Activated CD8-positive, alpha-beta T cell treated with anti-CD3 and anti-CD28 coated beads, Interleukin-2, amount 10 ng/mL, durations not matched to agents 7 days and 5 days (primary cell): ENCODE measurements around the gene TOB1. TPM values are rescaled to one million over a fixed set of nuclear protein-coding genes. Genes with fewer than 3 reads are reported as not detected.

ENCODE experiments used
- ATAC-seq: fragments of 150-1000 bp; cut with Tn5 transposase; one replicate; pipeline ENCODE4 v1.10.0; 2021; ENCODE audit warnings: moderate library complexity
- CTCF ChIA-PET: fragments of 350-600 bp; sonication (Branson Sonifier 250); formaldehyde crosslinking; loops from one replicate; lab custom pipeline; 2021; ENCODE audit warnings: antibody characterized with exemption; lab: Charles Lee
- POLR2A ChIA-PET: fragments of 350-600 bp; sonication (Branson Sonifier 250); formaldehyde crosslinking; loops from one replicate; lab custom pipeline; 2021; ENCODE audit warnings: antibody characterized with exemption; lab: Charles Lee
- DNase-seq: peaks from one replicate; pipeline ENCODE4 v3.0.0-alpha.2; 2020
- H3K27ac Mint-ChIP-seq: one replicate; pipeline ENCODE4 v1.8.0; 2021; ENCODE audit warnings: mild to moderate bottlenecking, mixed read lengths
- H3K27me3 Mint-ChIP-seq: one replicate; pipeline ENCODE4 v1.8.0; 2021; ENCODE audit warnings: low read depth, mixed read lengths
- H3K36me3 Mint-ChIP-seq: one replicate; pipeline ENCODE4 v1.8.0; 2021; ENCODE audit warnings: low read depth, mixed read lengths
- H3K4me1 Mint-ChIP-seq: one replicate; pipeline ENCODE4 v1.8.0; 2021; ENCODE audit warnings: low read depth, mixed read lengths
- H3K4me3 Mint-ChIP-seq: one replicate; pipeline ENCODE4 v1.8.0; 2021; ENCODE audit warnings: mild to moderate bottlenecking, mixed read lengths
- H3K9me3 Mint-ChIP-seq: one replicate; pipeline ENCODE4 v1.8.0; 2022; ENCODE audit warnings: mixed read lengths; ENCODE audit not compliant: insufficient read depth
- total RNA-seq, 2 experiments: library from RNA; stranded (reverse); gene quantifications; one replicate each; pipeline ENCODE4 v1.2.3, GENCODE V29; 2021

Gene TOB1
- 10 to 100 TPM; 44.5 to 47.6 TPM for total RNA-seq

GRCh38 chr17:50866261-50866949, at the start of gene TOB1:
TOB1 (minus strand) TSS chr17:50866354; CDS start chr17:50864017, 2,337 bp downstream.
- Mint-ChIP-seq H3K4me1 (peaks cover 48% of the 10 kb centered on the region), H3K4me3 (peak within 1 kb of the TSS; percentile 92), H3K36me3 (peaks cover 26% of the 10 kb centered on the region), H3K27me3 (peaks cover 7% of the 10 kb centered on the region), H3K9me3 (no peaks in the 10 kb centered on the region), H3K27ac (peak within 1 kb of the TSS; percentile 95)
- peak; percentile 73 for ATAC-seq
- POLR2A ChIA-PET = interaction anchor here (0.6 to 5.3 kb wide), 43 partner anchors 9 to 715 kb away, joined by 3 to 163 read pairs (median 5); partner anchors contain the start of genes LUC7L3, NME1 and SPAG9
- peak; percentile 96 for DNase-seq
- CTCF ChIA-PET = interaction anchor here (1.1 to 10.9 kb wide), 12 partner anchors 13 to 137 kb away, joined by 3 to 188 read pairs (median 5); no protein-coding TSS in a partner anchor

- DNase-seq (no peak), ATAC-seq (no peak)
- Mint-ChIP-seq H3K27me3 (no peaks in the 10 kb centered on the region), H3K4me3 (no peak overlapping the region), H3K4me1 (peaks cover 77% of the 10 kb centered on the region), H3K9me3 (no peaks in the 10 kb centered on the region), H3K36me3 (peaks cover 1% of the 10 kb centered on the region), H3K27ac (peak overlapping the region; percentile 39)
- CTCF ChIA-PET = interaction anchor here (1.1 to 2.8 kb wide), 2 partner anchors 48 to 62 kb away, joined by 4 to 12 read pairs; partner anchors contain the start of gene TOB1
- POLR2A ChIA-PET = interaction anchor here (10.9 kb wide), 1 partner anchor 49 kb away, joined by 109 read pairs; the partner anchor contains the start of gene TOB1
Measured at GRCh38 chr17:50914505-50915063, 48.4 kb upstream of the TOB1 start.

- H3K27ac Mint-ChIP-seq = peak overlapping the region; percentile 66
- ChIA-PET CTCF (interaction anchor here (1.2 to 2.3 kb wide), 2 partner anchors 47 to 61 kb away, joined by 5 to 6 read pairs; partner anchors contain the start of gene TOB1), POLR2A (interaction anchor here (4.4 to 10.9 kb wide), 2 partner anchors 47 kb away, joined by 64 to 109 read pairs; partner anchors contain the start of gene TOB1)
- ATAC-seq (no peak), DNase-seq (no peak)
- no peaks in the 10 kb centered on the region for H3K9me3 Mint-ChIP-seq
- H3K36me3 Mint-ChIP-seq = peaks cover 1% of the 10 kb centered on the region
- peaks cover 2% of the 10 kb centered on the region for H3K27me3 Mint-ChIP-seq
- peaks cover 78% of the 10 kb centered on the region for H3K4me1 Mint-ChIP-seq
- H3K4me3 Mint-ChIP-seq = no peak overlapping the region
Measured at GRCh38 chr17:50913120-50913519, 47.0 kb upstream of the TOB1 start.

GRCh38 chr17:50911890-50912289, 45.7 kb upstream of the TOB1 start:
- H3K4me3 Mint-ChIP-seq = no peak overlapping the region
- no peak overlapping the region for H3K27ac Mint-ChIP-seq
- DNase-seq (no peak), ATAC-seq (no peak)
- H3K9me3 Mint-ChIP-seq = no peaks in the 10 kb centered on the region
- POLR2A ChIA-PET = interaction anchor here (0.8 to 4.4 kb wide), 4 partner anchors 14 to 154 kb away, joined by 4 to 64 read pairs (median 4); partner anchors contain the start of gene TOB1
- H3K4me1 Mint-ChIP-seq = peaks cover 82% of the 10 kb centered on the region
- peaks cover 1% of the 10 kb centered on the region for H3K36me3 Mint-ChIP-seq
- CTCF ChIA-PET = interaction anchor here (1.4 to 2.3 kb wide), 2 partner anchors 46 to 59 kb away, joined by 4 to 6 read pairs; partner anchors contain the start of gene TOB1
- H3K27me3 Mint-ChIP-seq = peaks cover 3% of the 10 kb centered on the region

GRCh38 chr17:50911450-50911849, 45.3 kb upstream of the TOB1 start:
- no peak for DNase-seq
- Mint-ChIP-seq H3K4me3 (no peak overlapping the region), H3K27me3 (peaks cover 3% of the 10 kb centered on the region), H3K36me3 (peaks cover 1% of the 10 kb centered on the region), H3K27ac (peak overlapping the region; percentile 89), H3K9me3 (no peaks in the 10 kb centered on the region), H3K4me1 (peaks cover 77% of the 10 kb centered on the region)
- ChIA-PET POLR2A (interaction anchor here (0.8 to 4.4 kb wide), 4 partner anchors 15 to 154 kb away, joined by 4 to 64 read pairs (median 4); partner anchors contain the start of gene TOB1), CTCF (interaction anchor here (1.4 to 2.3 kb wide), 2 partner anchors 45 to 59 kb away, joined by 4 to 6 read pairs; partner anchors contain the start of gene TOB1)
- no peak for ATAC-seq

- Mint-ChIP-seq H3K27ac (peak overlapping the region; percentile 89), H3K4me1 (peaks cover 72% of the 10 kb centered on the region), H3K36me3 (peaks cover 1% of the 10 kb centered on the region), H3K27me3 (peaks cover 3% of the 10 kb centered on the region), H3K4me3 (peak overlapping the region; percentile 42), H3K9me3 (no peaks in the 10 kb centered on the region)
- ATAC-seq (peak; percentile 72), DNase-seq (peak; percentile 85)
- ChIA-PET CTCF (interaction anchor here (0.6 to 3.3 kb wide), 6 partner anchors 17 to 195 kb away, joined by 3 to 13 read pairs (median 4); partner anchors contain the start of gene TOB1), POLR2A (interaction anchor here (1.0 to 4.4 kb wide), 4 partner anchors 16 to 44 kb away, joined by 3 to 64 read pairs (median 4); partner anchors contain the start of gene TOB1)
Measured at GRCh38 chr17:50909765-50910605, 43.8 kb upstream of the TOB1 start.

- DNase-seq = peak; percentile 35
- peak; percentile 17 for ATAC-seq
- Mint-ChIP-seq H3K9me3 (no peaks in the 10 kb centered on the region), H3K4me3 (no peak overlapping the region), H3K36me3 (peaks cover 1% of the 10 kb centered on the region), H3K4me1 (peaks cover 66% of the 10 kb centered on the region), H3K27me3 (peaks cover 3% of the 10 kb centered on the region), H3K27ac (peak overlapping the region; percentile 89)
- ChIA-PET POLR2A (interaction anchor here (1.0 to 4.4 kb wide), 6 partner anchors 17 to 43 kb away, joined by 3 to 64 read pairs (median 3); partner anchors contain the start of gene TOB1), CTCF (interaction anchor here (0.6 to 3.3 kb wide), 6 partner anchors 17 to 194 kb away, joined by 3 to 13 read pairs (median 4); partner anchors contain the start of gene TOB1)
Measured at GRCh38 chr17:50908860-50909764, 43.0 kb upstream of the TOB1 start.

GRCh38 chr17:50908140-50908859, 42.1 kb upstream of the TOB1 start:
- ATAC-seq (no peak), DNase-seq (no peak)
- no peak overlapping the region for H3K4me3 Mint-ChIP-seq
- ChIA-PET POLR2A (interaction anchor here (1.1 to 4.4 kb wide), 4 partner anchors 36 to 43 kb away, joined by 3 to 64 read pairs (median 8); partner anchors contain the start of gene TOB1), CTCF (interaction anchor here (1.0 to 3.3 kb wide), 3 partner anchors 41 to 56 kb away, joined by 4 to 13 read pairs (median 9); partner anchors contain the start of gene TOB1)
- peaks cover 68% of the 10 kb centered on the region for H3K4me1 Mint-ChIP-seq
- peaks cover 3% of the 10 kb centered on the region for H3K27me3 Mint-ChIP-seq
- H3K9me3 Mint-ChIP-seq = no peaks in the 10 kb centered on the region
- peaks cover 1% of the 10 kb centered on the region for H3K36me3 Mint-ChIP-seq
- peak overlapping the region; percentile 60 for H3K27ac Mint-ChIP-seq

GRCh38 chr17:50906443-50906842, 40.3 kb upstream of the TOB1 start:
- ATAC-seq = no peak
- POLR2A ChIA-PET = interaction anchor here (2.4 kb wide), 1 partner anchor 40 kb away, joined by 24 read pairs; the partner anchor contains the start of gene TOB1
- Mint-ChIP-seq H3K9me3 (no peaks in the 10 kb centered on the region), H3K4me3 (no peak overlapping the region), H3K27ac (no peak overlapping the region), H3K36me3 (no peaks in the 10 kb centered on the region), H3K4me1 (peaks cover 69% of the 10 kb centered on the region), H3K27me3 (peaks cover 3% of the 10 kb centered on the region)
- CTCF ChIA-PET = interaction anchor here (0.7 to 1.8 kb wide), 3 partner anchors 13 to 43 kb away, joined by 3 to 4 read pairs (median 3); no protein-coding TSS in a partner anchor
- no peak for DNase-seq
